GM12874 (cell line): ENCODE data around the gene SEC22C.

Experiments
- TF ChIP-seq, protein P1 (sequence below): IDR thresholded peaks from 2 replicates; pipeline ENCODE4 v1.5.1; 2011; ENCODE audit warnings: low read depth, mild to moderate bottlenecking, control low read depth, low read length, moderate library complexity; ENCODE audit not compliant: insufficient read depth

SEC22C gene

DNA sequence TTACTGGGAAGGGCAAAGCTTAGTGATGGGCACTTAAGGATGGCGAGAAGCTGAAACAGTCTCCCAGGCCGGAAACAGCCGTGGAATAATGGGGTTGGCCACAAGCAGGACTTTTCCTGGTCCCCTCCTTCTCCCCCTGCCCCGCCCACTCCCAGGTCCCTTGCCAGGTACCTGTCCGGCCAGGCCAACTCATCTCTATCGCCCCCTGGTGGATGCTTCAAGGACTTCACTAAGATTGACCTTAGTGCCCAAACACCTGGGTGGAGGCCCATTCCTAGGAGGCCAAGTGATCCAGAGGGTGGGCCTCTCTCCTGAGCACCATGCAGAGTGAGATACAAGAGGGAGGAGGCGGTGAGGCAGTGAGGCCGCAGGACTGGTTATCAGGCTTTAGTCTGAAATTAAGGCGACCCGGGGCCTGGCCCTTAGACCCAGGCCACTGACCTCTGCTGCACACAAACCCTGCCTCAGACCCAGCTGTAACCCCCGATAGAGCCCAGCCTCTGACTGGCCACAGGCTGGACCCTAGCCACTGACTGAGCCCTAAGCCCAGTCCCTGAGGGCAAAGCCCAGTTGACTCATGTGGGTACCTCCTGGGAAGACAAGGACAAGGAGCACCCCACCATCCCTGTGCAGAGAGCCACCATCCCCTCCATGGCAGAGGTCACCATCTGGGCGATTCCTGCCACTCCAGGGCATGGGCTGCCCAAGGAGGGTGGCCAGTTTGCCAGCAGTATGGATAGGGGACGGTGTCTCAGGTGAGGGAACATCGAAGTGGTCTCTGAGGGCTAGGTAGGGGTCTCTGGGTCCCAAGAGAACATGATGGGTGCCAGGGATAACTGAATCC lies 41.7 kb downstream of the SEC22C start:
- TF ChIP-seq, protein P1, sequence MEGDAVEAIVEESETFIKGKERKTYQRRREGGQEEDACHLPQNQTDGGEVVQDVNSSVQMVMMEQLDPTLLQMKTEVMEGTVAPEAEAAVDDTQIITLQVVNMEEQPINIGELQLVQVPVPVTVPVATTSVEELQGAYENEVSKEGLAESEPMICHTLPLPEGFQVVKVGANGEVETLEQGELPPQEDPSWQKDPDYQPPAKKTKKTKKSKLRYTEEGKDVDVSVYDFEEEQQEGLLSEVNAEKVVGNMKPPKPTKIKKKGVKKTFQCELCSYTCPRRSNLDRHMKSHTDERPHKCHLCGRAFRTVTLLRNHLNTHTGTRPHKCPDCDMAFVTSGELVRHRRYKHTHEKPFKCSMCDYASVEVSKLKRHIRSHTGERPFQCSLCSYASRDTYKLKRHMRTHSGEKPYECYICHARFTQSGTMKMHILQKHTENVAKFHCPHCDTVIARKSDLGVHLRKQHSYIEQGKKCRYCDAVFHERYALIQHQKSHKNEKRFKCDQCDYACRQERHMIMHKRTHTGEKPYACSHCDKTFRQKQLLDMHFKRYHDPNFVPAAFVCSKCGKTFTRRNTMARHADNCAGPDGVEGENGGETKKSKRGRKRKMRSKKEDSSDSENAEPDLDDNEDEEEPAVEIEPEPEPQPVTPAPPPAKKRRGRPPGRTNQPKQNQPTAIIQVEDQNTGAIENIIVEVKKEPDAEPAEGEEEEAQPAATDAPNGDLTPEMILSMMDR = peak; percentile 85

DNA sequence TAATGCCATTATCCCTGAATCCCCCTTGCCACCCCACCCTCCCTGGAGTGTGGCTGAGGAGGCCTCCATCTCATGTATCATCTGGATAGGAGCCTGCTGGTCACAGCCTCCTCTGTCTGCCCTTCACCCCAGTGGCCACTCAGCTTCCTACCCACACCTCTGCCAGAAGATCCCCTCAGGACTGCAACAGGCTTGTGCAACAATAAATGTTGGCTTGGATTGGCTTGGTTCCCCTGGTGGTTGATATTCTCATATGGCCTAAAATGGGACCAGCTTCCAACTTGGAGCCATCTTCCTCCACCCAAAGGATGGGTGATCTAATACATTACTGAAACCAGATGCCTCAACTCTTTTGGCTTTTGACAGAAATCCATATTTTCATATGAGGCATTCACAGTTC lies 44.4 kb downstream of the SEC22C start:
- TF ChIP-seq, protein P1 = no peak

DNA sequence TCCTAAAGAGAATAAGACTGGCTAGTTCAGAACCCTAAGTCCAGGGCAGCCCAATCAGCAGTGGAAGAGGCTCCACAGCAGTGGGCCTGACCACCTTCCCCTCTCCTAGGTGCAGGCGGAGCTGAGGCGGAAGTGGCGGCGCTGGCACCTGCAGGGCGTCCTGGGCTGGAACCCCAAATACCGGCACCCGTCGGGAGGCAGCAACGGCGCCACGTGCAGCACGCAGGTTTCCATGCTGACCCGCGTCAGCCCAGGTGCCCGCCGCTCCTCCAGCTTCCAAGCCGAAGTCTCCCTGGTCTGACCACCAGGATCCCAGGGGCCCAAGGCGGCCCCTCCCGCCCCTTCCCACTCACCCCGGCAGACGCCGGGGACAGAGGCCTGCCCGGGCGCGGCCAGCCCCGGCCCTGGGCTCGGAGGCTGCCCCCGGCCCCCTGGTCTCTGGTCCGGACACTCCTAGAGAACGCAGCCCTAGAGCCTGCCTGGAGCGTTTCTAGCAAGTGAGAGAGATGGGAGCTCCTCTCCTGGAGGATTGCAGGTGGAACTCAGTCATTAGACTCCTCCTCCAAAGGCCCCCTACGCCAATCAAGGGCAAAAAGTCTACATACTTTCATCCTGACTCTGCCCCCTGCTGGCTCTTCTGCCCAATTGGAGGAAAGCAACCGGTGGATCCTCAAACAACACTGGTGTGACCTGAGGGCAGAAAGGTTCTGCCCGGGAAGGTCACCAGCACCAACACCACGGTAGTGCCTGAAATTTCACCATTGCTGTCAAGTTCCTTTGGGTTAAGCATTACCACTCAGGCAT lies 45.6 kb downstream of the SEC22C start:
- TF ChIP-seq, protein P1 = peak; percentile 57; the same call in 1 of the 2 replicates

DNA sequence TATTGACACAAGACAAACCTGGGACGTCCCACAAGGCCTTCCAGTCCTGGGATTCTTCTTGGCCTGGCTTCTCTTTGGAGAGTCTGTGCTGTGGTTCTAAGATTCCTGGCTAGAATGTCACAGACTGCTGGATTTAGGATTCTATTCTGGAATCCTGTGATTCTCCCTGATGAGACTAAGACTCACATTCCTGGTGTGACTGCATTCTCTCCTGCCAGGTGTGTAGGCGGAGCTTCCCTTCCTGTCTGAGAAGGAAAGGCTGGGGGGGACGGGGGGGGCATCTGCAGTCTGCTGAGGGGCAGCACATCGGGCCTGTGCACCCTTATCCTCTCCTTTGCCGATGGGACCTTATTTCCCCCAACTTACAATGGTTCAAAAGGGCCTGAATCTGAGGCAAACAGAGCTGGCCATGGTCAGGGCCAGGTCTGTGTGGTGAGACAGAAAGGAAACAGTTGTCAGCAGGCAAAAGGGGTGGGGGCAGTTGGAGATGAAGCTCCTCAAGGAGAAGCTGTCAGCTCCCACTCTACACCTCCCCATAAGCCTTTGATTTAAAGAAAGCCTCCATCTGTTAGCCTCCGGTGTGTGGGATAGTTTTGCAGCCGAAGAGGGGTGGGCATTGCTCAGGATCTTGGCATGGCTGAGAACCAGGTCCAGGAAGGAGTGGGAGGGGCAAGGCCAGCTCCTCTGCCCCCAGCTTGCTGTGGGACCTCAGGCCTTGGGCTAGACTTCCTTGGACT lies 48.4 kb downstream of the SEC22C start:
- TF ChIP-seq, protein P1 = no peak

DNA sequence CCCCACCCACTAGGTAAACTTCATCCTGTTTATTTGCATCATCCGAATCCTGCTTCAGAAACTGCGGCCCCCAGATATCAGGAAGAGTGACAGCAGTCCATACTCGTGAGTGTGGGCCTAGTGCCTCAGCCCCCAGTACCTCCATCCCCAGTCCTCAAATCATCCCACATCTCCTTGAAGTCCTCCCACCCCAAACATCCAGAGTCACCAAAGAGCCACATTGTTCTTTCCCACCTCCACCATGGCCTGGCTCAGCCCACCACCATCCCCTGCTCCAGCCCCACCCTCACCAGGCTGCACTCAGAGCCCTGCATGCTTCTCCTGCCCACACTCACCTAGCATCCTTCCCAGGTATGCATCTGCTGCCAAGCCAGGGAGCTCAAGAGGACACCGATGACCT lies 49.5 kb downstream of the SEC22C start:
- TF ChIP-seq, protein P1 = no peak

DNA sequence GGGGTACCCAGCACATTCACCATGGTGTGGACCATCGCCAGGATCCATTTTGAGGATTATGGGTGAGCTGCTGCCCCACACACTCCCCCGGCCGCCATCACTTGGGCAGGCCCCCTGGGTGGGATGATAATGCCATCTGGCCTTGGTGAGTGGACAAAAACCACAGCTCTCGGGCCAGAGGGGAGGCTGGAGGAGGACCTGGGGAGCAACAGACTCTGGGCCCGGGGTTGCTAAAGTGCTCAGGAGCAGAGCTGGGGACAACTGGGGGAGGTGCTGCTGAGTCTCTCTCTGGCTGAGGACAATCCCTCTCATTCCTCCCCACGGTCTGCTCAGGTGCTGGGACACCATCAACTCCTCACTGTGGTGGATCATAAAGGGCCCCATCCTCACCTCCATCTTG lies 50.3 kb downstream of the SEC22C start:
- TF ChIP-seq, protein P1 = no peak

DNA sequence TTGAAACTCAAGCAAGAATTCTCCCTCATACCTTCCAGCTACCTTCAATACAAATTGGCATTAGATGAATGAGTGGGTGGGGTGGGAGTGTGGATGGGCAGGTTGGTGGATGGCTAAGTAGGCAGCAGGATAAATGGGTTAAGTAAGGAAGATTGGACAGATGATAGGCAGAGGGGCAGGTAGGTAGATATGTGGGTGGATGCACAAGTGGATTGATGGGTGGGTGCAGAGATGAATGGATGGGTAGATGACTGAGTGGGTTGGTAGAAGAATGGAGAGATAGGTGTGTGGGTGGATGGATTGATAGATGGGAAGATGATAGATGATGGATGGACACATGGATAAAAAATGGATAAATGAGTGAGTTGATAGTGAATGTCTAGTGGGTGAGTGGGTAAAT lies 51.7 kb downstream of the SEC22C start:
- TF ChIP-seq, protein P1 = no peak
